Measurements from ENCODE around the gene CLTC.

The CLTC gene

DNA sequence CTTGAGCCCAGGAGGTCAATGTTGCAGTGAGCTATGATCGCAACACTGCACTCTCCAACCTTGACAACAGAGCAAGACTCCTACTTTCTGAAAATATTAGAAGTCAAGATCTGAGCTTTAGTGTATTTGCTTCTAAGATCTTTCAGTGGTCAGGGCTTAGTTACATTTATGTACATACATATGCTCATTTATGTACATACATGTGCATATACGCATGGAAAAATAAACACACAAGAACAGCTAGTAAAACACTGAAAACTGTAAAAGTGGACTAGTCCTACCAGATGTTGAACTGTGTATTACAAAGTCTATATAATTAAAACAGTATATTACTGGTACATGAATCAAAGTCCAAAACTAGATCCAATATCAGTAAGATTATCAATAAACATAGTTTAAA lies 59.2 kb downstream of the CLTC start:
- no peaks in the 10 kb centered on the region for H3K27me3 ChIP-seq (ENCODE audit: control insufficient read depth, insufficient read depth, low read length, poor library complexity, severe bottlenecking)
- no peak overlapping the region for H3K27ac ChIP-seq (ENCODE audit: insufficient read depth, low read depth, low read length, poor library complexity, severe bottlenecking)
- 33 to 60% methylated on average over 1 of the region's 2 CpGs for WGBS, 2 experiments
- H3K4me1 ChIP-seq (ENCODE audit: control insufficient read depth, insufficient read depth, low read length), result no peaks in the 10 kb centered on the region
- peaks cover 69% of the 10 kb centered on the region for H3K36me3 ChIP-seq (ENCODE audit: control insufficient read depth, insufficient read depth, low read length)
- H3K4me3 ChIP-seq (ENCODE audit: insufficient read depth, low read depth, low read length), result no peak overlapping the region
- H3K9me3 ChIP-seq (ENCODE audit: control insufficient read depth, low read length), result no peaks in the 10 kb centered on the region

DNA sequence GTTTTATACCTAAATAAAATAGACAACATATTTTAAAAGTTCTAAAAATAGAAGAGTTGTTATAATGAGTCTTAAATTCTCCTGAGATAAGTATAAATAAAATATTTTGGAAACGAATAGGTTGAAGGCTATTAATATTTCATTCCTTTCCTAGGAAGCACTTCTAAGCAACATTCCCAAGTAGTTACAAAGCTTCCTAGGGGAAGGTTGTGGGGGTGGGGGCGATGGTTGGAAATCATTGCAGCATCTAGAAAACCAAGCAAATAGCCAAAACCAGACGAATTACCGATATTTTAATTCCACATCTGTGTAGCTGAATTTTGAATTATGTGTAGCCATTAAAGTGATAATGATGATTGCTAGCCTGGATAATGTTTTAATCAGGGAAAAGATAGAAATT lies 60.6 kb downstream of the CLTC start:
- Histone ChIP-seq H3K27ac (ENCODE audit: insufficient read depth, low read depth, low read length, poor library complexity, severe bottlenecking) (no peak overlapping the region), H3K36me3 (ENCODE audit: control insufficient read depth, insufficient read depth, low read length) (peaks cover 69% of the 10 kb centered on the region), H3K9me3 (ENCODE audit: control insufficient read depth, low read length) (no peaks in the 10 kb centered on the region), H3K27me3 (ENCODE audit: control insufficient read depth, insufficient read depth, low read length, poor library complexity, severe bottlenecking) (no peaks in the 10 kb centered on the region), H3K4me3 (ENCODE audit: insufficient read depth, low read depth, low read length) (no peak overlapping the region), H3K4me1 (ENCODE audit: control insufficient read depth, insufficient read depth, low read length) (no peaks in the 10 kb centered on the region)
- WGBS, 2 experiments, result 92 to 100% methylated on average over 3 of the region's 4 CpGs

DNA sequence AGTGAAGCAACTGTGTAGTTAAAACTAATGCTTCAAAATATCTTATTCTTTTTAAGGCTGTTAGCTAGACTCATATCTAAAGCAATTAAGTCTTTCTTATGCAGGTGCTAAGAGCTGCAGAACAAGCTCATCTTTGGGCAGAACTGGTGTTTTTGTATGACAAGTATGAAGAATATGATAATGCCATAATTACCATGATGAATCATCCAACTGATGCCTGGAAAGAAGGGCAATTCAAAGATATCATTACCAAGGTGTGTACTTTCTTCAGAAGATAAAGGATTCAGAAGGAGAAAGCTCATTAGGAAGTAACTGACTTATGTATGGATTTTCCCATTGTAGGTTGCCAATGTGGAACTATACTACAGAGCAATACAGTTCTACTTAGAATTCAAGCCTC lies 63.6 kb downstream of the CLTC start:
- Histone ChIP-seq H3K27me3 (ENCODE audit: control insufficient read depth, insufficient read depth, low read length, poor library complexity, severe bottlenecking) (no peaks in the 10 kb centered on the region), H3K36me3 (ENCODE audit: control insufficient read depth, insufficient read depth, low read length) (peaks cover 64% of the 10 kb centered on the region), H3K27ac (ENCODE audit: insufficient read depth, low read depth, low read length, poor library complexity, severe bottlenecking) (no peak overlapping the region), H3K4me3 (ENCODE audit: insufficient read depth, low read depth, low read length) (no peak overlapping the region), H3K9me3 (ENCODE audit: control insufficient read depth, low read length) (no peaks in the 10 kb centered on the region), H3K4me1 (ENCODE audit: control insufficient read depth, insufficient read depth, low read length) (no peaks in the 10 kb centered on the region)

DNA sequence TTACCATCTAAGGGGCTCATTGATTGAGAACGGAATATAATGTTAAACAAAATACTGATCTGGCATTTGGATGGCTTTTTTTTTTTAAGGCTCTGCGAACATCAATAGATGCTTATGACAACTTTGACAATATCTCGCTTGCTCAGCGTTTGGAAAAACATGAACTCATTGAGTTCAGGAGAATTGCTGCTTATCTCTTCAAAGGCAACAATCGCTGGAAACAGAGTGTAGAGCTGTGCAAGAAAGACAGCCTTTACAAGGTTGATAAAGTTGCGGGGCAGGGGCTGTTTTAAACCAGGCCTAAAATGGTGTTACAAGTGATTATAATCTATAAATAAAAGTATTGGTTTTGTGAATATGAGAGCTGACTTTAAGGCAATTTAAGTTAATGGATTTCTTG lies 65.3 kb downstream of the CLTC start:
- WGBS, 2 experiments, result 97 to 98% methylated on average over 6 of the region's 6 CpGs
- no peak overlapping the region for H3K4me3 ChIP-seq (ENCODE audit: insufficient read depth, low read depth, low read length)
- H3K9me3 ChIP-seq (ENCODE audit: control insufficient read depth, low read length), result no peaks in the 10 kb centered on the region
- H3K4me1 ChIP-seq (ENCODE audit: control insufficient read depth, insufficient read depth, low read length), result no peaks in the 10 kb centered on the region
- peaks cover 61% of the 10 kb centered on the region for H3K36me3 ChIP-seq (ENCODE audit: control insufficient read depth, insufficient read depth, low read length)
- H3K27me3 ChIP-seq (ENCODE audit: control insufficient read depth, insufficient read depth, low read length, poor library complexity, severe bottlenecking), result no peaks in the 10 kb centered on the region
- H3K27ac ChIP-seq (ENCODE audit: insufficient read depth, low read depth, low read length, poor library complexity, severe bottlenecking), result no peak overlapping the region

DNA sequence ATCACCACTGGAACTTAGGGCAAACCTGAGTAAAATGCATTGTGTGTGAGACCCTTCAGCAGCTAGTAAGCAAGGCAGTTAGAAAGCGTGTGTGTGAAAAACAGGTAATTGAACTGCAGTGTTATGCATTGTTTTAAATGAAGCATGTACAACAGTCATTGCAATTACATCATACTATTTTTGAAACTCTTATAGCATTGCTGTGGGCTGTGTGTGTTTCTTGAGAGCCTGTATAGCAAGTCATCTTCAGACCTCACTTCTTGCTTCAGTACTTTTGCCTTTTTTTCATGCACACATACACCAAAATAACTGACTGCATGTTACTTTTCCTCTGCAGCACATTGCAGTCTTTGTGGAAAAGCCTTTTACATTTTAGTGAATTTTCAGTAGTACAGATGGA lies 68.3 kb downstream of the CLTC start:
- Histone ChIP-seq H3K36me3 (ENCODE audit: control insufficient read depth, insufficient read depth, low read length) (peaks cover 38% of the 10 kb centered on the region), H3K4me1 (ENCODE audit: control insufficient read depth, insufficient read depth, low read length) (no peaks in the 10 kb centered on the region), H3K27me3 (ENCODE audit: control insufficient read depth, insufficient read depth, low read length, poor library complexity, severe bottlenecking) (no peaks in the 10 kb centered on the region), H3K4me3 (ENCODE audit: insufficient read depth, low read depth, low read length) (no peak overlapping the region), H3K9me3 (ENCODE audit: control insufficient read depth, low read length) (no peaks in the 10 kb centered on the region), H3K27ac (ENCODE audit: insufficient read depth, low read depth, low read length, poor library complexity, severe bottlenecking) (no peak overlapping the region)
- 89 to 100% methylated on average over 1 of the region's 1 CpG for WGBS, 2 experiments

DNA sequence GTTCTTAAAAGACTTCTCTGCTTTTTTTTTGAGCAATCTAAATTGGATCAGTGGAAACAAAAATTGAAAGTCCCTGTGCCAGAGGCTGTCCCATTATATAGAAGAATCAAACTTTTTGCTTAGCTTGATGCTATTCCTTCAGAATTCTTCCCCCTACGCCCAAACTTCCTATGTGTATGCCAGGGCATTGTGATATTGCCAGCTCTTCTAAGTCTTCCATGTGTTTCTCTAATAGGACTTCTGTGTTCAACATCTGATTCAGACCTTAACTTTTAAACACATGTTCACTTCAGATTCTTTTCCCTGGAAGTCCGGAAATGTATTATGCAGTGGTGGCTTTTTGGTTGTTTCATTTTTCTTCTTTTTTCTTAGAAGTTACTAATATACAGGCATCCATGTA lies 68.8 kb downstream of the CLTC start:
- Histone ChIP-seq H3K36me3 (ENCODE audit: control insufficient read depth, insufficient read depth, low read length) (peaks cover 33% of the 10 kb centered on the region), H3K4me1 (ENCODE audit: control insufficient read depth, insufficient read depth, low read length) (no peaks in the 10 kb centered on the region), H3K9me3 (ENCODE audit: control insufficient read depth, low read length) (no peaks in the 10 kb centered on the region), H3K4me3 (ENCODE audit: insufficient read depth, low read depth, low read length) (no peak overlapping the region), H3K27me3 (ENCODE audit: control insufficient read depth, insufficient read depth, low read length, poor library complexity, severe bottlenecking) (no peaks in the 10 kb centered on the region), H3K27ac (ENCODE audit: insufficient read depth, low read depth, low read length, poor library complexity, severe bottlenecking) (no peak overlapping the region)
- WGBS, 2 experiments, result 85 to 96% methylated on average over 1 of the region's 2 CpGs

DNA sequence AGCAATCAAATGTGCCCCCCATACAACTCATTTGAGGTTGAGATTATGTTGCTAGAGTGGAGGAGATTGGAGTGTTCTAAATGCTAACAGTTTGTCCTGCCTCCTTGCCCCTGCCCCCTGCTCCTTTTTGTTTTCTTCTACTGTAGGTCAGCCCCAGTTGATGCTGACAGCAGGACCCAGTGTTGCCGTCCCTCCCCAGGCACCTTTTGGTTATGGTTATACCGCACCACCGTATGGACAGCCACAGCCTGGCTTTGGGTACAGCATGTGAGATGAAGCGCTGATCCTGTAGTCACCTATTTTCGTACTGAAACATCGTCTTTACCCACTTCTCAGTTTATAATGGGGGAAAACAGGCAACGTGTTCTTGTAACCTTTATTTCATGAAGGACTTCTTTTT lies 73.9 kb downstream of the CLTC start:
- Histone ChIP-seq H3K36me3 (ENCODE audit: control insufficient read depth, insufficient read depth, low read length) (peaks cover 35% of the 10 kb centered on the region), H3K27me3 (ENCODE audit: control insufficient read depth, insufficient read depth, low read length, poor library complexity, severe bottlenecking) (no peaks in the 10 kb centered on the region), H3K4me3 (ENCODE audit: insufficient read depth, low read depth, low read length) (no peak overlapping the region), H3K9me3 (ENCODE audit: control insufficient read depth, low read length) (no peaks in the 10 kb centered on the region), H3K4me1 (ENCODE audit: control insufficient read depth, insufficient read depth, low read length) (no peaks in the 10 kb centered on the region), H3K27ac (ENCODE audit: insufficient read depth, low read depth, low read length, poor library complexity, severe bottlenecking) (no peak overlapping the region)
- 97 to 98% methylated on average over 7 of the region's 7 CpGs for WGBS, 2 experiments

DNA sequence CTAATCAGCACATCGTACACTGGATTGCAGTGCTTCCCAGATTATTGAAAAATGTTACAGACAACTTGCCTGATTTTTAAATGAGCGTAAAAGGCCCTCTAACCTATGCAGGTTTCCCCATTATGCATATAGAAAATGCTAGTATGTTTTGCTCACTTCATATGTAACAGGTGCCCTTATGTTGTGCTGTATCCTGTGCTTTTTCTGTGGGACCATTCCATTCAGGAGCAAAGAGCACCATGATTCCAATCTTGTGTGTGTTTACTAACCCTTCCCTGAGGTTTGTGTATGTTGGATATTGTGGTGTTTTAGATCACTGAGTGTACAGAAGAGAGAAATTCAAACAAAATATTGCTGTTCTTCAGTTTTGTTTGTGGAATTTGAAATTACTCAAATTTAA lies 74.6 kb downstream of the CLTC start:
- Histone ChIP-seq H3K9me3 (ENCODE audit: control insufficient read depth, low read length) (no peaks in the 10 kb centered on the region), H3K4me3 (ENCODE audit: insufficient read depth, low read depth, low read length) (no peak overlapping the region), H3K36me3 (ENCODE audit: control insufficient read depth, insufficient read depth, low read length) (peaks cover 35% of the 10 kb centered on the region), H3K4me1 (ENCODE audit: control insufficient read depth, insufficient read depth, low read length) (peaks cover 5% of the 10 kb centered on the region), H3K27ac (ENCODE audit: insufficient read depth, low read depth, low read length, poor library complexity, severe bottlenecking) (no peak overlapping the region), H3K27me3 (ENCODE audit: control insufficient read depth, insufficient read depth, low read length, poor library complexity, severe bottlenecking) (no peaks in the 10 kb centered on the region)
- WGBS, 2 experiments, result 93 to 100% methylated on average over 2 of the region's 2 CpGs

DNA sequence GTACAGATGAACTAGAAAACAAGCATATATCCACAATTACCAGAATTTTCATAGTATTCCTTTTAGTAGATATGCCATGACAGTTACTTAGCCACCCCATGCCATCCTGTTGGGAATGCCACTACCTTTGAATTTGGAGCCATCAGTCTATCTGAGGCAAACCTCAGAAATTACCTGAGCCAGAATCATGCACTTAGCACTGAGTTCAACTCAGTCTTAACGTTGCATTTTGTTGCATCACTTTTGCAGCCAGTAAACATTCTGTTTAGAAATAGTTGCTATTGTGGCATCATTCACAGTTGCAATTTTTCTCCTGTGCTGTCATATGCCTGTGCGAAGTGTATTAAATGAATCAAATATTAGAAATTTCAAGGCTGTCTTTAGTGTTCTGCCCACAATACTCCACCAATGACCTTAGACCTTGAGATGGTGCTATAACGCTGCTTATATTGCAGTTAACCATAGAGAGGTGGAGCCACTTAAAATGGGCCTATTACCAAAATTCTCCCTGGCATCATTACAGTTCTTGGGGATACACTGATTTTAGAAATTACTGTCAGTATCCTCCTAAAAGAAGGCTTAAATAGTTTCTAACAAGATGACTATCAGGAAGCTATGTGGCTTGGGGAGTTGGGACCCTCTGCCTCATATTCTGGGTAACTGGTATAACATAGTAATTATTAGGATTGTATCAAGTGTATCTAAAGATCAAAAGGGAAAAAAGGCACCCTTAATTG lies 76.4 kb downstream of the CLTC start:
- no peak overlapping the region for H3K27ac ChIP-seq (ENCODE audit: insufficient read depth, low read depth, low read length, poor library complexity, severe bottlenecking)
- H3K4me1 ChIP-seq (ENCODE audit: control insufficient read depth, insufficient read depth, low read length), result peaks cover 5% of the 10 kb centered on the region
- WGBS, 2 experiments, result 94 to 97% methylated on average over 2 to 3 of the region's 3 CpGs
- H3K27me3 ChIP-seq (ENCODE audit: control insufficient read depth, insufficient read depth, low read length, poor library complexity, severe bottlenecking), result no peaks in the 10 kb centered on the region
- peaks cover 30% of the 10 kb centered on the region for H3K36me3 ChIP-seq (ENCODE audit: control insufficient read depth, insufficient read depth, low read length)
- no peaks in the 10 kb centered on the region for H3K9me3 ChIP-seq (ENCODE audit: control insufficient read depth, low read length)
- H3K4me3 ChIP-seq (ENCODE audit: insufficient read depth, low read depth, low read length), result no peak overlapping the region

DNA sequence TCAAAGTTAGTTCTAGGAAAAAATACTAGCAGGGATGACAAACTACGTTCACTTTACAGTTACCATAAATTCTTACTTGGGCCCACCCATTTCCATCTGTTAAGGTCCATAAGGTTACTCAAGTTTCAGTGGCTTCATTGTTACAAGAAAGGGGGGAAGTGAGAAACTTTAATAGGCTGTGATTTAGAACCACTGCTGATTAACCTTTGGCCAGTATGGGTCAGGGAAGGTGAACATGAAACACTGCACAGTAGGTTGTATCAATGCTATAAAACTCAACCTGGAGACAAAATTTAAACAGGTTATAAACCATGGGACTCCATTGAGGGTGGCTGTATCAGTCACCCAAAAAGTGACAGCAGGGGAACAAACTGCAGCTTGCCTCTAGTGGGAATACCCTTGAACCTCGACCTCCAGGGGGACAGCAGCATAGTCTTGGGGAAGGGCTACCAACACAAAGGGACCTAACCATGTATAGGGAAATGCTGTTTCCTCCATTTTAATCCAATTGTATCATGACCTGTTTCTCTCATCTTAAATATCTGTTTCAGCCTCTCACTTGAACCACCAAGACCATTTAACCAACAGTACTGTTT lies 77.1 kb downstream of the CLTC start:
- no peaks in the 10 kb centered on the region for H3K9me3 ChIP-seq (ENCODE audit: control insufficient read depth, low read length)
- 94 to 97% methylated on average over 2 of the region's 2 CpGs for WGBS, 2 experiments
- no peak overlapping the region for H3K4me3 ChIP-seq (ENCODE audit: insufficient read depth, low read depth, low read length)
- H3K4me1 ChIP-seq (ENCODE audit: control insufficient read depth, insufficient read depth, low read length), result peaks cover 5% of the 10 kb centered on the region
- H3K36me3 ChIP-seq (ENCODE audit: control insufficient read depth, insufficient read depth, low read length), result peaks cover 30% of the 10 kb centered on the region
- H3K27me3 ChIP-seq (ENCODE audit: control insufficient read depth, insufficient read depth, low read length, poor library complexity, severe bottlenecking), result no peaks in the 10 kb centered on the region
- H3K27ac ChIP-seq (ENCODE audit: insufficient read depth, low read depth, low read length, poor library complexity, severe bottlenecking), result no peak overlapping the region
